MCF 10A (cell line): ENCODE measurements around the gene NACC2. TPM values are rescaled to one million over a fixed set of nuclear protein-coding genes. Genes with fewer than 3 reads are reported as not detected.

Experiments
- BruUV-seq: library from RNA; stranded (reverse); fragments of 400-500 nt; replicated peaks from 2 replicates; lab custom pipeline; 2021; lab: Mats Ljungman, UMichigan
- CTCF ChIA-PET: fragments of 300-600 bp; sonication (Branson Sonifier 250); formaldehyde crosslinking; extraction: SDS; loops from one replicate; lab custom pipeline; 2021; ENCODE audit warnings: antibody characterized with exemption, inconsistent platforms; lab: Yijun Ruan, JAX
- POLR2A ChIA-PET: fragments of 300-600, 350-650 bp; sonication (Branson Sonifier 250); formaldehyde crosslinking; extraction: SDS; loops from one replicate; lab custom pipeline; 2020; ENCODE audit warnings: antibody characterized with exemption, inconsistent platforms; lab: Yijun Ruan, JAX
- DNase-seq: peaks from one replicate; pipeline ENCODE4 v3.0.0-alpha.2; 2018; ENCODE audit not compliant: unreplicated experiment
- H3K27ac Mint-ChIP-seq: one replicate; pipeline ENCODE4 v1.8.0; 2022; ENCODE audit warnings: mild to moderate bottlenecking, low read depth, mixed read lengths; ENCODE audit not compliant: unreplicated experiment
- H3K27me3 Mint-ChIP-seq: one replicate; pipeline ENCODE4 v1.8.0; 2022; ENCODE audit warnings: mixed read lengths; ENCODE audit not compliant: insufficient read depth, unreplicated experiment
- H3K36me3 Mint-ChIP-seq: one replicate; pipeline ENCODE4 v1.8.0; 2022; ENCODE audit warnings: mild to moderate bottlenecking, moderate library complexity, mixed read lengths; ENCODE audit not compliant: insufficient read depth, unreplicated experiment
- H3K4me1 Mint-ChIP-seq: one replicate; pipeline ENCODE4 v1.8.0; 2022; ENCODE audit warnings: mixed read lengths; ENCODE audit not compliant: insufficient read depth, unreplicated experiment
- H3K4me3 Mint-ChIP-seq: one replicate; pipeline ENCODE4 v1.8.0; 2022; ENCODE audit warnings: mild to moderate bottlenecking, moderate library complexity, mixed read lengths; ENCODE audit not compliant: unreplicated experiment
- H3K9me3 Mint-ChIP-seq: one replicate; pipeline ENCODE4 v1.8.0; 2022; ENCODE audit warnings: mixed read lengths; ENCODE audit not compliant: unreplicated experiment
- intact Hi-C: fragments of 100-400 bp; cut with micrococcal nuclease; formaldehyde crosslinking; loops from 2 replicates; pipeline ENCODE4 v1.14.1; 2022
- total RNA-seq: library from RNA; stranded (reverse); gene quantifications from 2 replicates; pipeline ENCODE4 v1.2.3, GENCODE V29; 2022
- TF ChIP-seq, protein P1 (sequence below): fragments of 200-600 bp; IDR thresholded peaks from one replicate; pipeline ENCODE4 v1.8.0; 2022; ENCODE audit warnings: antibody characterized with exemption, mild to moderate bottlenecking; ENCODE audit not compliant: unreplicated experiment

Gene NACC2
- total RNA-seq, 1 experiment from 2014 or later = 16.5 TPM

DNA sequence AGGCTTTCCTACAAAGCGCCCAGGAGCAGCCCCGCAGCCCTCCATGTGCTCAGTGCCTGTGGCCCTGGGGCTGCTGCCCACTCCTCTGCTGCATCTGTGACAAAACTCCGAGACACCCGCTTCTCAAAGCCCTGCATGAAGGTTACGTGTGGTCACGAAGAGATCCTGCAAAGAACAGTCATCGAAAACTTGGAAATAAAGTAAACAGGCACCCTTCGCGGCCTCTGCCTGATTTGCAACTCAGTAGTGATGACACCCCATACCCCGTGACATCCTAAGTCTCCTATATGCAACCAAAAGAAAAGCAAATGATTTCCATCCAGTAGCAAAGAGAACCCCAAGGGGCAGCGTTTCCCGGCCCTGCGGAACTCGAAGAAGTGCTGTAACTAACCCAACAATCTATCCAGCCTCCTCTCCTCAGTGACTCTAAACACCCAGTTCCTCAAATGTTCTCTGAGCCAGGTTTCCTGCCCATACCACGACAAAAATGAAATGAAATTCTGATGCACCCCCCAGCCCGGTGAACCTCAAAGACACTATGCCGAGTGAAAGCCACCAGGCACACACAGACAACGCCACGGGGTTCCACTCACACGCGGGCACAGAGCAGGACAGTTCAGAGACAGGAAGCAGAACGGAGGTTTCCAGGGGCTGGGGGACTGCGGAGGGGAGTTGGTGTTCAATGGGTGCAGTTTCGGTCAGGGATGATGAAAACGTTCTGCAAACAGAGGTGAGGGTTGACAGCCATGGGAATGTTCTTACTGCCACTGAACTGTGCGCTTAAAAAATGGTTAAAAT lies 19.0 kb downstream of the NACC2 start:
- intact Hi-C loops = no loop called here
- BruUV-seq = no TSS peak
- DNase-seq = no peak
- Mint-ChIP-seq H3K9me3 (no peaks in the 10 kb centered on the region), H3K4me3 (no peak overlapping the region), H3K36me3 (peaks cover 22% of the 10 kb centered on the region), H3K27me3 (no peaks in the 10 kb centered on the region), H3K27ac (no peak overlapping the region), H3K4me1 (peaks cover 23% of the 10 kb centered on the region)
- TF ChIP-seq, protein P1, sequence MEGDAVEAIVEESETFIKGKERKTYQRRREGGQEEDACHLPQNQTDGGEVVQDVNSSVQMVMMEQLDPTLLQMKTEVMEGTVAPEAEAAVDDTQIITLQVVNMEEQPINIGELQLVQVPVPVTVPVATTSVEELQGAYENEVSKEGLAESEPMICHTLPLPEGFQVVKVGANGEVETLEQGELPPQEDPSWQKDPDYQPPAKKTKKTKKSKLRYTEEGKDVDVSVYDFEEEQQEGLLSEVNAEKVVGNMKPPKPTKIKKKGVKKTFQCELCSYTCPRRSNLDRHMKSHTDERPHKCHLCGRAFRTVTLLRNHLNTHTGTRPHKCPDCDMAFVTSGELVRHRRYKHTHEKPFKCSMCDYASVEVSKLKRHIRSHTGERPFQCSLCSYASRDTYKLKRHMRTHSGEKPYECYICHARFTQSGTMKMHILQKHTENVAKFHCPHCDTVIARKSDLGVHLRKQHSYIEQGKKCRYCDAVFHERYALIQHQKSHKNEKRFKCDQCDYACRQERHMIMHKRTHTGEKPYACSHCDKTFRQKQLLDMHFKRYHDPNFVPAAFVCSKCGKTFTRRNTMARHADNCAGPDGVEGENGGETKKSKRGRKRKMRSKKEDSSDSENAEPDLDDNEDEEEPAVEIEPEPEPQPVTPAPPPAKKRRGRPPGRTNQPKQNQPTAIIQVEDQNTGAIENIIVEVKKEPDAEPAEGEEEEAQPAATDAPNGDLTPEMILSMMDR = no peak
- CTCF ChIA-PET = no interaction called here
- POLR2A ChIA-PET = no interaction called here

DNA sequence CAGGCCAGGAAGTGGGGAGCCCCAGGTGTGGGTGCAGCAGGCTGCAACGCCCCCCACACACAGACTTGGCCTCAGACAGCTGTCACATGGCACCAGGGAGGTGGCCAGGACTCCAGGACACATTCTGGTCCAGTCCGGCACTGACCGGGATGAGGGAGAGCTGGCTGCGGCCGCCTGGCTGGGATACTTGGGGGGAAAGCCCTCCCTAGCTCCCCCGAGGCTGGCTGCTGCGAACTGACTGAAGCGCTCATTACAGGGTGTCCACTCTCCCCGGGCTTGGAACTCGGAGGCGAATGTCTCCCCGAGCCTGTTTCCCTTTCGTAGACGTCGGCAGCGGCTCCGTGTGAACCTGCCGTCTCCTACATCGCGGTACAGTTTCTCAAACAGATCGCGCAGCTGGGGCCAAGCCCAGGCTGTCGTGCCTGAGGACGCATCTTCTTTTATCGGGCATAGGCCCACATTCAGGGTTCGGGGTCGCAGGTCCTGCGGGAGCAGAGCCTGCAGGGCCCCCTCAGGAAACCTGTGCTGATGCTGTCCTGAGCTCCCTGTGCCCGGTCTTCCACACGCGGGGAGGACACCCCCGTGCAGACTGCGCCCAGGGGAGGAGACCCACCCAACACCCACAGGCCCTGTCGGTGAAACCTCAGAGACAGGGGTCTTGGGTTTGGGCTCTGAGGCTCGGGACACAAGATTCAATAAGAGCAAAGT lies 19.8 kb downstream of the NACC2 start:
- H3K4me3 Mint-ChIP-seq = no peak overlapping the region
- no peak for DNase-seq
- ChIA-PET CTCF (interaction anchor here (0.6 kb wide), 1 partner anchor 167 kb away, joined by 3 read pairs; no protein-coding TSS in a partner anchor), POLR2A (no interaction called here)
- H3K4me1 Mint-ChIP-seq = peaks cover 19% of the 10 kb centered on the region
- no peak overlapping the region for H3K27ac Mint-ChIP-seq
- H3K36me3 Mint-ChIP-seq = peaks cover 27% of the 10 kb centered on the region
- no TSS peak for BruUV-seq
- H3K9me3 Mint-ChIP-seq = no peaks in the 10 kb centered on the region
- TF ChIP-seq, protein P1 = no peak
- no peaks in the 10 kb centered on the region for H3K27me3 Mint-ChIP-seq
- intact Hi-C loops = no loop called here

DNA sequence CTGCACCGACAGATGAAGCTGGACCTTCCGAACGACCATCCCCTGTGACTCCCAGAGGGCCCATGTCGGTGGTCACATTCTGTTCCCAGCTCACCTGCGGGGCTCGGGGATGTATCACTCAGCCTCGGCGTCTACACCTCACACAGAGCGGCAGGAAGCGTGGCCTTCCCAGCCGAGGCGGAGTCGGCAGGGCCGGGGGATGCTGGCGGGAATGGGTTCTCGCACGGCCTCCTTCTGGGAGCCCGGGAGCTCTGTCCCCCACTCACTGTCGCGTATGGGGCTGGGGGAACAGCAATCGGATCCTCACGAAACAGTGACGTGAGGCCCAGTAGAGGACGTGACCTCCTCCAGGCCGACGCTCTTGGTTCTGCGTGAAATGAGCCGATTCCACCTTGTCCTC lies 20.4 kb downstream of the NACC2 start:
- CTCF ChIA-PET = interaction anchor here (0.6 kb wide), 1 partner anchor 167 kb away, joined by 3 read pairs; no protein-coding TSS in a partner anchor
- H3K4me1 Mint-ChIP-seq = peaks cover 17% of the 10 kb centered on the region
- TF ChIP-seq, protein P1 = no peak
- H3K27me3 Mint-ChIP-seq = no peaks in the 10 kb centered on the region
- DNase-seq = no peak
- BruUV-seq = no TSS peak
- H3K36me3 Mint-ChIP-seq = peaks cover 30% of the 10 kb centered on the region
- H3K9me3 Mint-ChIP-seq = peaks cover 4% of the 10 kb centered on the region
- POLR2A ChIA-PET = no interaction called here
- no peak overlapping the region for H3K27ac Mint-ChIP-seq
- intact Hi-C loops = no loop called here
- H3K4me3 Mint-ChIP-seq = no peak overlapping the region
